Body of pancreas (tissue), 4 donors: ENCODE results near the gene BOLA2.
"Not testable (repeated sequence)": the region's sequence is repeated elsewhere in the genome, so short reads cannot be mapped to it uniquely, and the experiment has no call there.

Experiments used
- CTCF ChIP-seq, 7 experiments: fragments of 450-650 bp in 4 of 7; fragments of 200-600 bp in 3 of 7; sonication (generic) in 3 of 7; IDR thresholded peaks; one replicate each; pipeline ENCODE4 v1.5.1; 2016 to 2019; ENCODE audit warnings: antibody characterized with exemption in 7 of 7
- POLR2A ChIP-seq, 3 donors: fragments of 450-650 bp; IDR thresholded peaks; one replicate each; pipeline ENCODE4 v1.6.1; 2016; ENCODE audit warnings: antibody characterized with exemption in 3 of 3, mild to moderate bottlenecking in 2 of 3

- not testable (repeated sequence) for TF ChIP-seq CTCF, POLR2A (IDR thresholded peaks at IDR 0.05)
Observed at GRCh38 chr16:29460647-29461030, 6.5 kb upstream of the BOLA2 start.
